Measurements from ENCODE around the gene FAM20C. TPM values are rescaled to one million over a fixed set of nuclear protein-coding genes. Genes with fewer than 3 reads are reported as not detected.

Gene FAM20C
- total RNA-seq, 1 experiment from 2014 or later, result 62.4 TPM

DNA sequence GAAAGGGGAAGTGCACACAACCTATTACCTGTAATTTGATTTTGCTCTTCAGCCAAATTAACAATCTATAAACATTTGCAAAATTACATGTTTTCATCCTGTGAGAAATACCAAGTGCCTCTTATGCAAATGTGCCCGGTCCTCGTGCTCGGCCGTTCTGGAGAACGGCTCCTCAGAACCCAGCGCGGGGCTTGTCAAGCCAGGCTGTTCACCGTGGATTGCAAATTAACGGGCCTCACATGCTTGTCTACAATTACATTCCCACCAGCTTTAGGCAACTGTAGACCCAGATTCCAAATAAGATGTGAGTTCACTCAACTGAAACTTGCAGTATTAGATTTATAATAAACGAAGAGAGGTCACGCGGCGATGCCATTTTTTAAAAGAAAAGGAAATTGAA lies 106.4 kb downstream of the FAM20C start:
- DNase-seq (ENCODE audit: low read depth, low spot score) (no peak), ATAC-seq (no peak)
- BruUV-seq (replicated peaks), result no TSS peak
- no peak overlapping the region for H3K27ac ChIP-seq (ENCODE audit: low read length)
- H3K27me3 ChIP-seq (ENCODE audit: control insufficient read depth, insufficient read depth, low read length), result peaks cover 8% of the 10 kb centered on the region
- TF ChIP-seq SIN3A (IDR thresholded peaks at IDR 0.05; ENCODE audit: borderline replicate concordance, insufficient read depth, low read depth, low read length) (no peak), POLR2AphosphoS5 (IDR thresholded peaks at IDR 0.05; ENCODE audit: low read depth, low read length) (no peak), TCF7L2 (IDR thresholded peaks at IDR 0.05; ENCODE audit: low read depth, low read length) (no peak)
- TF ChIP-seq, protein P1, sequence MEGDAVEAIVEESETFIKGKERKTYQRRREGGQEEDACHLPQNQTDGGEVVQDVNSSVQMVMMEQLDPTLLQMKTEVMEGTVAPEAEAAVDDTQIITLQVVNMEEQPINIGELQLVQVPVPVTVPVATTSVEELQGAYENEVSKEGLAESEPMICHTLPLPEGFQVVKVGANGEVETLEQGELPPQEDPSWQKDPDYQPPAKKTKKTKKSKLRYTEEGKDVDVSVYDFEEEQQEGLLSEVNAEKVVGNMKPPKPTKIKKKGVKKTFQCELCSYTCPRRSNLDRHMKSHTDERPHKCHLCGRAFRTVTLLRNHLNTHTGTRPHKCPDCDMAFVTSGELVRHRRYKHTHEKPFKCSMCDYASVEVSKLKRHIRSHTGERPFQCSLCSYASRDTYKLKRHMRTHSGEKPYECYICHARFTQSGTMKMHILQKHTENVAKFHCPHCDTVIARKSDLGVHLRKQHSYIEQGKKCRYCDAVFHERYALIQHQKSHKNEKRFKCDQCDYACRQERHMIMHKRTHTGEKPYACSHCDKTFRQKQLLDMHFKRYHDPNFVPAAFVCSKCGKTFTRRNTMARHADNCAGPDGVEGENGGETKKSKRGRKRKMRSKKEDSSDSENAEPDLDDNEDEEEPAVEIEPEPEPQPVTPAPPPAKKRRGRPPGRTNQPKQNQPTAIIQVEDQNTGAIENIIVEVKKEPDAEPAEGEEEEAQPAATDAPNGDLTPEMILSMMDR (IDR thresholded peaks at IDR 0.05), result no peak
- no peak overlapping the region for H3K4me3 ChIP-seq (ENCODE audit: low read depth in 2 of 2, low read length in 2 of 2)
- H3K36me3 ChIP-seq (ENCODE audit: control insufficient read depth, insufficient read depth, low read length), result no peaks in the 10 kb centered on the region
- H3K9me3 ChIP-seq (ENCODE audit: control insufficient read depth, insufficient read depth, low read depth, low read length), result no peaks in the 10 kb centered on the region
- H3K4me1 ChIP-seq (ENCODE audit: control insufficient read depth, insufficient read depth, low read length), result no peaks in the 10 kb centered on the region; the same call in 1 of the 2 replicates
- intact Hi-C loops (cut with micrococcal nuclease; ENCODE audit: unreplicated experiment) (no loop called here), in situ Hi-C loops (cut with HindIII; ENCODE audit: low pct_unique_long_range_greater_than_20kb, low sequenced_read_pairs) (no loop called here)
- ChIA-PET POLR2A (no interaction called here), CTCF (interaction anchor here (1.2 kb wide), 1 partner anchor 209 kb away, joined by 3 read pairs; no protein-coding TSS in a partner anchor)

GRCh38 chr7:299169-299568 lies 106.8 kb downstream of the FAM20C start:
- CTCF ChIA-PET, result no interaction called here
- in situ Hi-C loops (cut with HindIII; ENCODE audit: low pct_unique_long_range_greater_than_20kb, low sequenced_read_pairs) (no loop called here), intact Hi-C loops (cut with micrococcal nuclease; ENCODE audit: unreplicated experiment) (no loop called here)
- no peak for ATAC-seq
- Histone ChIP-seq H3K4me3 (ENCODE audit: low read depth in 2 of 2, low read length in 2 of 2) (no peak overlapping the region), H3K9me3 (ENCODE audit: control insufficient read depth, insufficient read depth, low read depth, low read length) (no peaks in the 10 kb centered on the region), H3K36me3 (ENCODE audit: control insufficient read depth, insufficient read depth, low read length) (no peaks in the 10 kb centered on the region), H3K4me1 (ENCODE audit: control insufficient read depth, insufficient read depth, low read length) (no peaks in the 10 kb centered on the region; the same call in 1 of the 2 replicates), H3K27me3 (ENCODE audit: control insufficient read depth, insufficient read depth, low read length) (peaks cover 6% of the 10 kb centered on the region; the same call in 1 of the 2 replicates), H3K27ac (ENCODE audit: low read length) (no peak overlapping the region)
- no peak for TF ChIP-seq POLR2AphosphoS5 (IDR thresholded peaks at IDR 0.05; ENCODE audit: low read depth, low read length)
- no peak for TF ChIP-seq REST (IDR thresholded peaks at IDR 0.05; ENCODE audit: insufficient read depth in 1 of 2, low read depth in 2 of 2, low read length in 1 of 2)
- TF ChIP-seq SIN3A (IDR thresholded peaks at IDR 0.05; ENCODE audit: borderline replicate concordance, insufficient read depth, low read depth, low read length), result no peak
- TF ChIP-seq TCF7L2 (IDR thresholded peaks at IDR 0.05; ENCODE audit: low read depth, low read length), result no peak
- TF ChIP-seq, protein P1 (IDR thresholded peaks at IDR 0.05), result no peak
- DNase-seq (ENCODE audit: low read depth, low spot score), result no peak
- POLR2A ChIA-PET, result no interaction called here
- no TSS peak for BruUV-seq (replicated peaks)

Data from Panc1 (cell line).